HG02623 (cell line): ENCODE measurements around the gene CDKN2B.

Experiments used
- ATAC-seq: cut with Tn5 transposase; IDR thresholded peaks from one replicate; pipeline ENCODE4 v1.9.1; 2021; ENCODE audit warnings: moderate library complexity; ENCODE audit not compliant: unreplicated experiment

CDKN2B gene

DNA sequence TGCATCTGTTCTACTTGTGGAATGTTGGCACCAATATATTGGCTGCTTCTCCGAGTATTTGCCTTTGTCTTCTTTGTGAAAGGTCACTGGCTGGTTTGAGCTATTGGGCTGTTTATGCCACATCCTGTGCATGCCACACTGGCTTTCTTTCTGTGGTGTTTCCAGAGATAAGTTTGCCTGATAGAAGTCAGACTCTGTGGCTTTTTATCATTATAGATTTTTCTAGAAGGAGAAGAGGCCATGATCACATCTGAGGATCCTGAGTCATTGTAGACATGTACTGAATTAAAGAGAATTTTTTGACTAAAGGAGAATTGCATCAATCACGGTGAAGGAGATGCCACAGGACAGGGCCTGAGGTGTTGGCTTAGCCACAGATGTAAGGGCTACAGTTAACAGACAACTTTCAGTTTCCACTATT is 26.5 kb upstream of the CDKN2B start:
- no peak for ATAC-seq

DNA sequence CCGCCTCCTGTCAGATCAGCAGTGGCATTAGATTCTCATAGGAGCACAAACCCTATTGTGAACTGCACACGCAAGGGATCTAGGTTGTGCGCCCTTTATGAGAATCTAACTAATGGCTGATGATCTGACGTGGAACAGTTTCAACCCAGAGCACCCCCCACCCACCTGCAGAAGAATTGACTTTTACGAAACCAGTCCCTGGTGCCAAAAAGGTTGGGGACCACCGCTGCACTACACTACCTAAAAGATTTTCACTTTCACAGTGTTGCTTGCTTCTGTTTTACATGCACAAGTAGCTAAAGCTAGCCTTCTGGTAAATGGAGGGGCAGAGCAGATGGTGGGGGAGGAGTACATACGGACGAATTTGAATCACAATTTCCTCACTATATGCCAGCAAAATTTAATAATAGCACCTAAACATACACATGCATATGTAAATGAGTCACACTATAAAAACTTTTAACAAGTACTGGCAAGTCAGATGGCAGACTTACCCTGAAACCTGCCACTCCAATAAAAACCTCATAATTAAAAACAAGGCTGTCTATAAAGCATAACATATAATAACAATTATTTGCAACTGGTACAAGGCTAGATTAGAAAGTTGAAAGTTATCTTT is 24.0 kb upstream of the CDKN2B start:
- no peak for ATAC-seq

DNA sequence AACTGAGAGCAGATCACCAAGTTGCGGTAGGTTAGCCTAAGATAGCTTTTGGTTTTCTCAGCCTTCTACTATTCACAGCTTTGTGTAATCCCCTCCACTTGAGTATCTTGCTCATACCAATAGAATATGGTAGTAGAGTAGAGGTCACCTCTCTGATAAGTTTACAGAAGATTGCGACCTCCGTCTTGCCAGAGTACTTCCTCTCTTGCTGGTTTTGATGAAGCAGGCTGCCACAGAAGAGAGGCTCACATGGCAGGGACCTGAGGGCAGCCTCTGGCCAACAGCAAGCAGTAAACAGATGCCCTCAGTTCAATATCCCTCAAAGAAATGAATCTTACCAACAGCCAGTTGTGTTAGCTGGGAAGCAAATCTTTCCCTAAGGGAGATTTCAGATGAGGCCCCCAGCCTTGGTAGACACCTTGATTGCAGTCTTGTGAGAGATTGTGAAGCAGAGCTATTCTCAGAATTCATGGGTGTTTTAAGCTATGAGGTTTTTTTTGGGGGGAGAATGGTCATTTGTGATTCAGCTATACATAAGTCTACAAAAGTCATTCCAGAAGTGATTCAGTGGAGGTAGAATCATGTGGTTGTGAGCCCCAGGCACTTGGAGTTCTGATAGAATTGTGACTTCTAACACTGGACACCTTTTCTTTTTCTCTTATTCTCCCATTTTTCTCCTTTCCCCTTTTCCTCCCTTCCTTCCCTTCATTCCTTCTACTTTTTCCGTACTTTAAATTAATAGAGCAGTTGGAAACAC is 22.7 kb upstream of the CDKN2B start:
- no peak for ATAC-seq

DNA sequence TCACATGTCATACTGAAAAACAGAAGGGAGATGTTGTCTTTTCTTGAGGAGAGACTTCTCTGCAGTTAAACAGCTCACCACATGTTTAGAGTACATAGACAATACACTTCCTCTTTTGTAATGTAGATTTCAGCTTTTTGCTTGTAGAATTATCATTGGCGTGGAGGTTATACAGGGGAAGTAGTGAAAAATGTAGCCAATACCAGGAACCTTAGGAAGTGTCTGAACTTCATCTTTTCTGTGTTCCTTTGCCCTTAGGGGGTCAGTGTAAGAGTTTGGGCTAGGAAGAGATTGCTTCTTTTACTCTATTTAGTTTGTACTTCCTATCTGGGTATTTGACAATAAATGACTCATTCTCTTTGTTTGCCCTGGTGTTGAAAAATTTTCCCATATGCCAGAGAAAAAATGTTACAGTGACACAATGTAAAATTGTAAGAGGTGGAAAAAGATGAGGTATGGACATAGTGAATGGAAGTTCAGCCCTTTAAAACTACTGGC is 21.0 kb upstream of the CDKN2B start:
- peak; percentile 77 for ATAC-seq

DNA sequence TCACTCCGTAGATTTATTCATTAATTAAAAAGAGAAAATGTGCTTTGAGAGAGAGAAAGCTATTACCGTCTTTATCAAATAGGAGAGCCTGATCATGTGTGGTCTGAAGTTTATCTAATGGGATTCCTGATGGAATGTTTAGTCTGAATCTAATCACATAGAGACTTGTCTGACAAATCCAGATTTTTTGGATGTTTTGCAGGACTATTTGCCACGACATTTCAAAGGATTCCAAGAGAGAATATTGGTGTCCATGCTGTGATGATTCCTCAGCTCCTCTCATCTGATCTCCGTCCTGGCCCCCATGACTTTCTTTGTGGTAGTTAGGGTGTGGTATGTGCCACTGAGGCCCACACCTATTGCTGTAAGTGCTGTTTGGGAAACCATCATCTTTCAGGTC is 20.1 kb upstream of the CDKN2B start:
- ATAC-seq: no peak

DNA sequence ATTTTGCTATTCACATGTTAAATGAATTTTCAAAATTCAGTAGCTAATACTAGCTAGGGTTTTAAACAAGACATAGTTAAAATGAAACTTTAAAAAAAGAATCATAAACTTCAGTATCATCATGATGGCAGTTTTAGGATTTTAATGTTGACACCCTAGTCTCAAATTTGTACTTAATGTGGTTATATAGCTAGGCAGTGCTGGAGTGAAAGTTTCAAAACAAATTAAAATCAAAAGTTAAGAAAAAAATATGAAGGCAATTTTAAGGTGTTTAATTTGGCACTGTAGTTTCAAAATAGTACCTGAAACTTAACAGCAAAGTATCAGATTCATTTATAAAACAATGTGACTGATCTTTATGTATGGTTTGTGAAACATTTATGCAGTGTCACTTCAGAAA is 19.3 kb upstream of the CDKN2B start:
- ATAC-seq: no peak

DNA sequence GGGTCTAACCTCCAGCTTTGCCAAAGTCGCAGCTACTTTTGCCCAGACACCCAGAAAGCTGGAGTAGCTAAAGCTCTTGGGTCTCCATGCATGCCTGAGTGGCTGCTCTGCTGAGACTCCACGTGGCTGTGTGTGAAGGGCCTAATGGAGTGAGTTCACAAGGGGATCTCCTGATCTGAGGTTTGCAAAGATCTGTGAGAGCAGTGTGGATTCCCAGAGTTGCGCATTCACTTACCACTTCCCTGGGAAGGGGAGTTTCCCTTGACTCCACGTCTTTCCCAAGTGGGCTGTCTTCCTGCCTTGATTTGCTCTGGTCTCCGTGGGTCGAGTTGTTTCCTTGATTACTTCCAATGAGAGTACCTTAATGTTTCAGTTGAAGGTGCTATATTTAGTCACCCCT is 17.6 kb upstream of the CDKN2B start:
- no peak for ATAC-seq

DNA sequence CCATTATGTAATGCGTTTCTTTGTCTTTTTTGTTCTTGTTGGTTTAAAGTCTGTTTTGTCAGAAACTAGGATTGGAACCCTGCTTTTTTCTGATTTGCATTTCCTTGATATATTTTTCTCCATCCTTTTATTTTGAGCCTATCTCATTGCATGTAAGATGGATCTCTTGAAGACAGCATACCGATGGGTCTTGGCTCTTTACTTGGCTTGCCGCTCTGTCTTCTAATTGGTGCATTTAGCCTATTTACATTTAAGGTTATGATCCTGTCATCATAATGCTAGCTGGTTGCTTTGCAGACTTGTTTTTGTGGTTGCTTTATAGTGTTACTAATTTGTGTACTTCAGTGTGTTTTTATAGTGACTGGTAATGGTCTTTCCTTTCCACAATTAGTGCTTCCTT is 13.3 kb upstream of the CDKN2B start:
- no peak for ATAC-seq

DNA sequence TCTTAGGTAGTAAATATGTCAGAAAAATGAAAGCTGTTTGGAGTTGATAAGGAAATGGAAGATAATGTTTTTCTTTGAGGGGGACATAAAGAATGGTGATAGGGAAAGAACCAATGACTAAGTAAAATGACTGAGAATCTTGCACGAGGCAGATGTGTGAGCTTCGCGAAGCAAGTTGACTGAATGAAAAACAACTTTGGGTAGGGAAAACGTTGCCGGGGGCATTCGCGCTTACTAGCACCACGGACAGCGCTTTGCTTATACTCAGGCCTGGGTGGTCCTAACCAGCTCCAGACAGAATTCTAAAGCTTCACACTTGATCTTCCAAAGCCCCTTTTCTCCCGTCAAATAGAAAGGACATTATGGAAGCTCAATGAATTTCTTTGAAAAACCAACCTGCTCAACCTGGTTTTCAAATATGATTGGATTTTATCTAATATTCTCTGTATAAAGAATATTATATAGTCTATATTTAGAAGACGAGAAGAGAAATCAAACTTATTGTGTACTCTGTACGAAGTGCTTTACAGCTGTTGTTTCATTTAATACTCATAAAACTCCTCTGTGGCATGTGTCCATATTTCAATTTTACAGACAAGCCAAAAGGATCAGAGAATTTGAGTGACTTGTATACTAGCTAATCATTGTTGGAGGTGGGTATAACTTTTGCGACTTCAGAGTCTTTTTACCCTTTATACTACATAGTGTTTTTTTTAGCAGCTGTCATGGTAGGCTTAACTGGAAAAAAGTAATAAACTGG is 1.9 kb upstream of the CDKN2B start:
- no peak for ATAC-seq

DNA sequence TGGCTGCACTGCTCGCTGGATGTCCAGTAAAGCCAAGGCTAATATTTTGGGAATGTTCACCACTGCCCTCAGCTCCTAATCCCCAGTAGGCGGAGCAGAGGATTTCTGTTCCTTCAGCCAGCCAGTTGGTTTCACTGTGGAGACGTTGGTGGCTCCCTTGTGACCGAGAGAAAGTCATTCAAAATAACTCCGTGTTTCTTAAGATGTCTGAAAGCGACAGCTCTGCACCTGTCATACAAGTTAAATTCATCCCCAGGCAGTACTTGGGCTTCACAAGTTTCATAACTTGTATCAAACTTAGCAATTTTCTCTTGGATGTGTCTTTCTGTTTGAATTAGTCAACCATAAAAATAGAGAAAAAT is 382 bp upstream of the CDKN2B start:
- peak; percentile 39 for ATAC-seq

DNA sequence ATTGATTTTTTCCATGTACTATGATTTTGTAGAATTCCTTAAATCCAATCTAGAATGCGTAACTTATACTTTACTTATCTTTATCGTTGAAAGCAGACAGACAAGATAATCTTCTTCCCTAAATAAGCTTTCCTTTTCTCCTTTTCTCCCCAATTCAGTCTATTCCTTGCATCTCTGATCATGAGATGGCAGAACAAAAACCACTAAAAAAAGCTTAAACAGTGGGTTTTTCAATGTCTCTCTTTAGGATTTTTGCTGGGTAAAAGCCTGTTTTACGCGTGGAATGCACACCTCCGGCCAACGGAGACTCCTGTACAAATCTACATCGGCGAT is 755 bp downstream of the CDKN2B start:
- no peak for ATAC-seq

DNA sequence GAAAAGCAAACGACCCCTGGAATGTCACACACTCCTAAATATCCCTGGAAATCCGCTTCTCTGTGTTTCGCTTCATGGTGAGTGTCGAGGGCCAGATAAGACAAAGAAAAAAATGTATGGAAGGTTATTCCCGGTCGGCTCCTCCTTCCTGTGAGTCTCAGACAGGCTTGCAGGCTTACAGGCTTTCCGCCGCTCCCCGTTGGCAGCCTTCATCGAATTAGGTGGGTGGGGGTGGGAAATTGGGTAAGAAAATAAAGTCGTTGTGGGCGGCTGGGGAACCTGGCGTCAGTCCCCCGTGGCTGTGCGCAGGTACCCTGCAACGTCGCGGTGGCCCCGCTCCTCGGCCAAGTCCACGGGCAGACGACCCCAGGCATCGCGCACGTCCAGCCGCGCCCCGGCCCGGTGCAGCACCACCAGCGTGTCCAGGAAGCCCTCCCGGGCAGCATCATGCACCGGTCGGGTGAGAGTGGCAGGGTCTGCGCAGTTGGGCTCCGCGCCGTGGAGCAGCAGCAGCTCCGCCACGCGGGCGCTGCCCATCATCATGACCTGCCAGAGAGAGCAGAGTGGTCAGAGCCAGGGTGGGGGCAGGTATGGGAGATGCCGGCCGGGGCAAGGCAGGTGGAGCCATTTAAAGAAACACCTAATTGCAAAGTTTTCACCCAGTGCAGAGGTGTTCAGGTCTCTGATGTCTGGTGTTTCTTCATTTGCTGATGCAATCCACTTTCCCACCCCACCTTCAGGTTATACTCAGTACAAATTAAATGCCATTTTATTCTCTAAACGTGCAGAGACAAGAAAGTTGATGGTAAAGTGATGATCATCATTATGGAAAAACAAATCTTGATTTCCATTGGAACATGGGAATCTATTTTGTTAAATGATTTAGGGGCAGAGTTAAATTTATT is 3.2 kb downstream of the CDKN2B start:
- ATAC-seq: no peak

DNA sequence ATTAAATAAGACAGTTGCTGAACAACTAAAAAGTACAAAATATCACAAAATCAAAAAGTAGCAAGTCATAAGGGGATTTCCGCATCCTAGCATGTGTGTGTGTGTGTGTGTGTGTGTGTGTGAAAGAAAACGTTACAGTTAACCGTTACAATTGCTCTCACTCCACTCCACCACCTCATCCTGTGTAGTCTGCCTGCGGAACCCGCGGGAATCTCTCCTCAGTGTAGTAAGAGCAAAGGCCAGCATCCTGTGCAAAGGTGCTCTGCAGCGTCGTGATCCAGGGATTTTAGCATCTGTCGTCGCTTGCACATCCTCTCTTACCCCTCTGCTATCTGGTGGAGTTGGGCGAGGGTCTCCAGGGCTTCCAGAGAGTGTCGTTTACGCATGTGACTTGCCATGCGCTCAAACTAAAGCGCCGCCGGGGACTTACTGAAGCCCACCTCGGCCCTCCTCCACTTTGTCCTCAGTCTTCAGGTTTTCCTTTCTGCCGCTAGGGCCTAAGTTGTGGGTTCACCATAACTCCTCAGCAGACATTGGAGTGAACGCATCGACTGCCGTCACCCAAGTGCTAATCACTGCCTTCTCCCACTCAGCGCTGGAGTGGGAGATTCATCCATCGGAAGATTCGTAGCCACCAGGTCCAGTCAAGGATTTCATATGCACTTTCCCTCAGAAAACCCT is 3.9 kb downstream of the CDKN2B start:
- ATAC-seq: no peak

DNA sequence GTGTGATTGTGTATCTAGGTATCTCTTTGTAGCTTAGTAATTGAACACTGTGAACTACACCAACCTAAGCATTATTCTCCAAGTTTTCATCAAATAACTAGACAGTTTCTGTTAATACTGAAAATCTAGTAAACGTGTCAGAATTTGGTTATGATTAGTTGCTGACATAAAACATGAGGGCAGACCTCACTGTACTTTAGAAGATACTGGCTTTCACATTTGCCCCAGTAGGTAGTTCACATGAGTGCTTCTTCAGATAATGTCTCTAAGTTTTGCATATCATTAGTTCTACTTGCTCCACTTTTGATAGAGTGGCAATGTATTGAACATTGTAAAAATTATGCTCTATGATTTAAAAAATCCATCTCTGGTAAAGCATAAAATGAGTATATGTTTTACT is 7.1 kb downstream of the CDKN2B start:
- ATAC-seq: no peak

DNA sequence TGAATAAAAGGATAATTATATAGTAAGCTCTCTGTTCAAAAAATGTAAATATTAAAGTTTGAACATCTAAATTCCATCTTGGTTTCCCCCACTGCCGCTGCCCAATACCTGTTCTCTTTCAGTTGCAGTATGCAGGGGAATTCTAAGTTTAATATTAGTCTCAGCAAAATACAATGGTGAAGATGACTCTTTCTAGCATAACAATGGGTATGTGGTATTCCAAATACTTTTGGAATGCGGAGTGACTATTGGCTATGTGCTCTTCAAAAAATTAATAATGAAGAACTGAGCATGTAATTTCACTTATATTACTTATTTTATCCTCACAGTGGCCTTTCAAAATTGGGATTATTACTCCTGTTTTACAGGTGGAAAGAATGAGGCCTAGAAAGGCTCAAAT is 11.1 kb downstream of the CDKN2B start:
- no peak for ATAC-seq

DNA sequence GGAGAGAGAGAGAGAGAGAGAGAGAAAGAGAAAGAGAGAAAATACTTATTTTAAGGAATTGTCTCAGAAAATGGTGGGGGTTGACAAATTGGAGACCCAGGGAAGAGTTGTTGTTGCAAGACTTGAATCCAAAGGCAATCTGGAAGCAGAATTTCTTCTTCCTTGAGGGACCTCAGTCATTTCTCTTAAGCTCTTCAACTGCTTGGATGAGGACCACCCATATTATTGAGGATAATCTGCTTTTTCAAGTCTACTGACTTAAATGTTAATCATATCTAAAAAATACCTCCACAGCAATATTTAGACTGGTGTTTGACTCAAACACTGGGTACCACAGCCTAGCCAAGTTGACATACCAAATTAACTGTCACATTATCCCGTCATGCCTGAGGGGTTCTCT is 11.6 kb downstream of the CDKN2B start:
- ATAC-seq: no peak

DNA sequence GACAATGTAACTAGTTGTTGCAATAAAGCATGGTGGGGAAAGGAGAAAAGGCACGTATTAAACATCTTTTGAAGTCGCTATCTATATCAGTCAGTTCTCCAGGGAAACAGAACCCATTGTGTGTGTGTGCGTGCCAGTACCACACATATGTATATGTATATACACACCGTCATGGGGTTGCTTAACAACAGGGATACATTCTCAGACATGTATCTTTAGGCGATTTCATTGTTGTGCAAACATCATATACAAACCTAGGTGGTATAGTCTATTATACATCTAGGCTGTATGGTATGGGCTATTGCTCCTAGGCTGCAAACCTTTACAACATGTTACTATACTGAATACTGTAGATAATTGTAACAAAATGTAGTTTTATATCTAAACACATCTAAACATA is 12.2 kb downstream of the CDKN2B start:
- ATAC-seq: no peak

DNA sequence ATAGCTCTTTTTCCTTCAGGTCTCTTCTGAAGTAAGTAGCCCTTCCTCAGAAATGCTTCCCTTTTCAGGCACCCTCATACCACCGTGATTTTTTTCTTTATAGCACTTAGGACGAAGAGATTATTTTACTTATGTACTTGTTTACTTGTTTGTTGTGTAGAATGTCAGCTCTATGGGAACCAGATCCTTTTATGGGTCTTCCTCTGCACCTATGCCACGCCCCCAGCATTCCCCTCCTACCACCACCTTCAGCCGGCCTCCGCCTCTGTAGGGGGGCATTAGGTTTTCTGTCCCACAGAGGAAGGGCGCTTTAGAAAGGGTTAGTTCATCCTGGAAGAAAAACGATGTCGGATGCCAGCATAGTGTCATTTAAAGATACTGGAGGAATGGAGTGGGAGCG is 12.7 kb downstream of the CDKN2B start:
- no peak for ATAC-seq

DNA sequence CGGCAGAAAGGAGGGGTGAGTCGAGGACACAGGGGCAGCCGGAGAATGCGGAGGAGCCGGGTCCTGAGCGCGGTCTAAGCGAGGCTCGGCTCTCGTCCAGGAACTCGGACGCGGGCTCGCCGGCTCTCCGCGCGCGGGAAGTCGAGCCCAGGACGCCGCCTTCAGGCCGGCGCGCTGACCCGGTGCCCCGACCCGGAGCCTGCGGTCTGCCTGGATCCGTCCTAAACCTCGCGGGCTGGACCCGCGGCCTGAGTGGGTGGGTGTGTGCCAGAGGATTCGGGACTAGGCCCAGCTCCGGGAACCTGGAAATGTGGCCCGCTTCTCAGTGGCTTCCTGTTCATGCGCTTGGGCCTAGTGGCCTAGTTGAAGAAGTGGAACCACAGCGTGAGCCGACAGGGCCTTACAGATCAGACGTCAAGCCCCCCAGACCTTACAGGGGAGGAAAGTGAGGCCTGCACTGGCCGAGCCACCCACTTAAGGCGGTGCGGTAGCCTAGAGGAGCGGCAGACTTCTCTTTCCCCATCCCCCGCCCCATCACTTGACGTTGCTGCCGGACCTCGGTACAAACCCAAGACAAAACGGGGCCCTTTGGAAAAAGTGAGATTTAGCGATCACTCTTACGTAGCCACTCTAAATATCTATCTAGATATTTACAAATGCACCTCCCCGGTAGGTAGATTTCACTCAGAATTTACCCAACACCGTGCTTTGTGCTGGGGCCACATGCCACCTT is 13.3 kb downstream of the CDKN2B start:
- no peak for ATAC-seq
